NB4 (cell line): ENCODE results near the gene OR2Y1.

ENCODE experiments used
- POLR2A ChIP-seq: IDR thresholded peaks from 2 replicates; pipeline ENCODE4 v1.6.1; 2011; ENCODE audit warnings: mild to moderate bottlenecking; ENCODE audit not compliant: insufficient read length; ENCODE audit errors: extremely low read depth
- TF ChIP-seq, protein P1 (sequence below): IDR thresholded peaks from one replicate; pipeline ENCODE4 v1.5.1; 2012; ENCODE audit warnings: low read depth, low read length

GRCh38 chr5:180699042-180699441 is 40.8 kb downstream of the OR2Y1 start:
- no peak for TF ChIP-seq POLR2A
- TF ChIP-seq, protein P1, sequence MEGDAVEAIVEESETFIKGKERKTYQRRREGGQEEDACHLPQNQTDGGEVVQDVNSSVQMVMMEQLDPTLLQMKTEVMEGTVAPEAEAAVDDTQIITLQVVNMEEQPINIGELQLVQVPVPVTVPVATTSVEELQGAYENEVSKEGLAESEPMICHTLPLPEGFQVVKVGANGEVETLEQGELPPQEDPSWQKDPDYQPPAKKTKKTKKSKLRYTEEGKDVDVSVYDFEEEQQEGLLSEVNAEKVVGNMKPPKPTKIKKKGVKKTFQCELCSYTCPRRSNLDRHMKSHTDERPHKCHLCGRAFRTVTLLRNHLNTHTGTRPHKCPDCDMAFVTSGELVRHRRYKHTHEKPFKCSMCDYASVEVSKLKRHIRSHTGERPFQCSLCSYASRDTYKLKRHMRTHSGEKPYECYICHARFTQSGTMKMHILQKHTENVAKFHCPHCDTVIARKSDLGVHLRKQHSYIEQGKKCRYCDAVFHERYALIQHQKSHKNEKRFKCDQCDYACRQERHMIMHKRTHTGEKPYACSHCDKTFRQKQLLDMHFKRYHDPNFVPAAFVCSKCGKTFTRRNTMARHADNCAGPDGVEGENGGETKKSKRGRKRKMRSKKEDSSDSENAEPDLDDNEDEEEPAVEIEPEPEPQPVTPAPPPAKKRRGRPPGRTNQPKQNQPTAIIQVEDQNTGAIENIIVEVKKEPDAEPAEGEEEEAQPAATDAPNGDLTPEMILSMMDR, result no peak
